Measurements from ENCODE around the gene AHCYL2. TPM values are rescaled to one million over a fixed set of nuclear protein-coding genes. Genes with fewer than 3 reads are reported as not detected.
"Not testable (repeated sequence)": the region's sequence is repeated elsewhere in the genome, so short reads cannot be mapped to it uniquely, and the experiment has no call there.

Gene AHCYL2
- total RNA-seq, 1 experiment from 2014 or later, result 74.0 TPM

- DNase-seq (ENCODE audit: low spot score), result no peak
- in situ Hi-C loops (cut with HindIII; ENCODE audit: low sequenced_read_pairs), result no loop called here
These were observed 3.1 kb downstream of the AHCYL2 start for GRCh38 chr7:129227646-129228578.

- no peak for DNase-seq (ENCODE audit: low spot score)
- in situ Hi-C loops (cut with HindIII; ENCODE audit: low sequenced_read_pairs), result no loop called here
These were observed 3.8 kb downstream of the AHCYL2 start for GRCh38 chr7:129228633-129229032.

- in situ Hi-C loops (cut with HindIII; ENCODE audit: low sequenced_read_pairs), result no loop called here
- DNase-seq (ENCODE audit: low spot score), result no peak
These were observed 6.8 kb downstream of the AHCYL2 start for GRCh38 chr7:129231666-129232065.

GRCh38 chr7:129238546-129238945 is 13.7 kb downstream of the AHCYL2 start:
- in situ Hi-C loops (cut with HindIII; ENCODE audit: low sequenced_read_pairs), result no loop called here
- no peak for DNase-seq (ENCODE audit: low spot score)

- in situ Hi-C loops (cut with HindIII; ENCODE audit: low sequenced_read_pairs), result no loop called here
- DNase-seq (ENCODE audit: low spot score), result no peak
These were observed 15.4 kb downstream of the AHCYL2 start for GRCh38 chr7:129240119-129240820.

GRCh38 chr7:129244220-129244619 is 19.4 kb downstream of the AHCYL2 start:
- in situ Hi-C loops (cut with HindIII; ENCODE audit: low sequenced_read_pairs), result no loop called here
- no peak for DNase-seq (ENCODE audit: low spot score)

GRCh38 chr7:129245533-129245932 is 20.7 kb downstream of the AHCYL2 start:
- in situ Hi-C loops (cut with HindIII; ENCODE audit: low sequenced_read_pairs), result no loop called here

GRCh38 chr7:129247087-129247486 is 22.3 kb downstream of the AHCYL2 start:
- no peak for DNase-seq (ENCODE audit: low spot score)
- in situ Hi-C loops (cut with HindIII; ENCODE audit: low sequenced_read_pairs), result no loop called here

More at GRCh38 chr7:129245533-129245932, 20.7 kb downstream of the AHCYL2 start:
- no peak for DNase-seq (ENCODE audit: low spot score)

- peak; percentile 43 for DNase-seq (ENCODE audit: low spot score)
- in situ Hi-C loops (cut with HindIII; ENCODE audit: low sequenced_read_pairs), result no loop called here
These were observed 27.3 kb downstream of the AHCYL2 start for GRCh38 chr7:129252128-129252527.

- in situ Hi-C loops (cut with HindIII; ENCODE audit: low sequenced_read_pairs); DNase-seq (ENCODE audit: low spot score): not testable (repeated sequence)
These were observed 27.8 kb downstream of the AHCYL2 start for GRCh38 chr7:129252603-129253002.

- in situ Hi-C loops (cut with HindIII; ENCODE audit: low sequenced_read_pairs), result no loop called here
- no peak for DNase-seq (ENCODE audit: low spot score)
These were observed 31.0 kb downstream of the AHCYL2 start for GRCh38 chr7:129255800-129256199.

- no peak for DNase-seq (ENCODE audit: low spot score)
- in situ Hi-C loops (cut with HindIII; ENCODE audit: low sequenced_read_pairs), result no loop called here
These were observed 31.4 kb downstream of the AHCYL2 start for GRCh38 chr7:129256221-129256620.

GRCh38 chr7:129257168-129257567 is 32.3 kb downstream of the AHCYL2 start:
- in situ Hi-C loops (cut with HindIII; ENCODE audit: low sequenced_read_pairs), result no loop called here
- no peak for DNase-seq (ENCODE audit: low spot score)

GRCh38 chr7:129258649-129259389 is 34.0 kb downstream of the AHCYL2 start:
- no peak for DNase-seq (ENCODE audit: low spot score)
- in situ Hi-C loops (cut with HindIII; ENCODE audit: low sequenced_read_pairs), result no loop called here

GRCh38 chr7:129262324-129262723 is 37.5 kb downstream of the AHCYL2 start:
- DNase-seq (ENCODE audit: low spot score), result no peak

GRCh38 chr7:129263168-129263567 is 38.3 kb downstream of the AHCYL2 start:
- in situ Hi-C loops (cut with HindIII; ENCODE audit: low sequenced_read_pairs), result no loop called here
- no peak for DNase-seq (ENCODE audit: low spot score)

More at GRCh38 chr7:129262324-129262723, 37.5 kb downstream of the AHCYL2 start:
- in situ Hi-C loops (cut with HindIII; ENCODE audit: low sequenced_read_pairs), result no loop called here

- in situ Hi-C loops (cut with HindIII; ENCODE audit: low sequenced_read_pairs), result no loop called here
- DNase-seq (ENCODE audit: low spot score), result no peak
These were observed 39.7 kb downstream of the AHCYL2 start for GRCh38 chr7:129264534-129264933.

- in situ Hi-C loops (cut with HindIII; ENCODE audit: low sequenced_read_pairs), result no loop called here
- DNase-seq (ENCODE audit: low spot score), result no peak
These were observed 40.5 kb downstream of the AHCYL2 start for GRCh38 chr7:129265328-129265727.

- in situ Hi-C loops (cut with HindIII; ENCODE audit: low sequenced_read_pairs), result no loop called here
- DNase-seq (ENCODE audit: low spot score), result no peak
These were observed 41.4 kb downstream of the AHCYL2 start for GRCh38 chr7:129266181-129266580.

- in situ Hi-C loops (cut with HindIII; ENCODE audit: low sequenced_read_pairs), result no loop called here
- DNase-seq (ENCODE audit: low spot score), result no peak
These were observed 45.2 kb downstream of the AHCYL2 start for GRCh38 chr7:129270077-129270476.
